IMR-90 (cell line): ENCODE results near the gene TFDP2. TPM values are rescaled to one million over a fixed set of nuclear protein-coding genes. Genes with fewer than 3 reads are reported as not detected.

Experiments used
- ATAC-seq: fragments of 200-7000 bp; cut with Tn5 transposase; 2 replicates; pipeline ENCODE4 v1.9.1; 2020; ENCODE audit warnings: low read depth, mild to moderate bottlenecking, moderate library complexity
- BruUV-seq: library from RNA; stranded (reverse); fragments of 400-500 nt; replicated peaks from 2 replicates; lab custom pipeline; 2021; lab: Mats Ljungman, UMichigan
- CTCF ChIA-PET: fragments of 300-600 bp; formaldehyde crosslinking; extraction: SDS; loops from one replicate; lab custom pipeline; 2021; ENCODE audit warnings: antibody characterized with exemption; lab: Yijun Ruan, JAX
- POLR2A ChIA-PET: fragments of 300-600 bp; sonication (Branson Sonifier 250); formaldehyde crosslinking; loops from one replicate; lab custom pipeline; 2022; ENCODE audit warnings: antibody characterized with exemption; ENCODE audit not compliant: unreplicated experiment; lab: Charles Lee
- DNase-seq: peaks from one replicate; pipeline ENCODE4 v3.0.0; 2013
- H2AFZ ChIP-seq: replicated peaks from 2 replicates; pipeline ENCODE3; 2013; ENCODE audit warnings: low read length, mild to moderate bottlenecking; ENCODE audit not compliant: poor library complexity
- H2AK5ac ChIP-seq: 2 replicates; pipeline ENCODE4 v1.6.1; 2013; ENCODE audit warnings: low read depth, low read length, inconsistent platforms
- H2AK9ac ChIP-seq: replicated peaks from 2 replicates; pipeline ENCODE3; 2013; ENCODE audit warnings: mild to moderate bottlenecking, low read depth, low read length, moderate library complexity; ENCODE audit not compliant: poor library complexity
- H2BK120ac ChIP-seq: 2 replicates; pipeline ENCODE4 v1.6.1; 2013; ENCODE audit warnings: low read depth, low read length, inconsistent platforms
- H2BK15ac ChIP-seq: 3 replicates; pipeline ENCODE4 v1.6.1; 2013; ENCODE audit warnings: low read depth, low read length, inconsistent platforms
- H2BK20ac ChIP-seq: 2 replicates; pipeline ENCODE4 v1.6.1; 2013; ENCODE audit warnings: low read depth, mild to moderate bottlenecking, inconsistent platforms, low read length, moderate library complexity
- H2BK5ac ChIP-seq: 2 replicates; pipeline ENCODE4 v1.6.1; 2013; ENCODE audit warnings: mild to moderate bottlenecking, low read depth, low read length, inconsistent platforms; ENCODE audit not compliant: poor library complexity, severe bottlenecking
- H3K14ac ChIP-seq: replicated peaks from 2 replicates; pipeline ENCODE4 v1.6.1; 2013; ENCODE audit warnings: low read depth, low read length, inconsistent platforms
- H3K18ac ChIP-seq: 2 replicates; pipeline ENCODE4 v1.6.1; 2013; ENCODE audit warnings: low read depth, low read length, control low read depth
- H3K23ac ChIP-seq: 2 replicates; pipeline ENCODE4 v1.6.1; 2013; ENCODE audit warnings: low read depth, low read length, inconsistent platforms
- H3K27ac ChIP-seq: 2 replicates; pipeline ENCODE4 v1.5.1; 2013; ENCODE audit warnings: mild to moderate bottlenecking, control low read depth, low read length; ENCODE audit not compliant: insufficient read depth
- H3K27me3 ChIP-seq: 2 replicates; pipeline ENCODE4 v1.6.1; 2013; ENCODE audit warnings: low read length; ENCODE audit not compliant: control insufficient read depth, insufficient read depth
- H3K36me3 ChIP-seq: 2 replicates; pipeline ENCODE4 v1.6.1; 2013; ENCODE audit warnings: low read length, mixed read lengths; ENCODE audit not compliant: control insufficient read depth, insufficient read depth
- H3K4ac ChIP-seq: 2 replicates; pipeline ENCODE4 v1.6.1; 2013; ENCODE audit warnings: low read depth, low read length, inconsistent platforms
- H3K4me1 ChIP-seq: 2 replicates; pipeline ENCODE4 v1.6.1; 2013; ENCODE audit warnings: low read length, mixed read lengths; ENCODE audit not compliant: control insufficient read depth, insufficient read depth
- H3K4me2 ChIP-seq: 2 replicates; pipeline ENCODE4 v1.6.1; 2013; ENCODE audit warnings: low read depth, mild to moderate bottlenecking, control low read depth, low read length, moderate library complexity
- H3K4me3 ChIP-seq: 2 replicates; pipeline ENCODE4 v1.5.1; 2013; ENCODE audit warnings: low read depth, mild to moderate bottlenecking, control low read depth, low read length, moderate library complexity; ENCODE audit not compliant: insufficient read depth
- H3K56ac ChIP-seq: 2 replicates; pipeline ENCODE4 v1.6.1; 2013; ENCODE audit warnings: low read length, inconsistent platforms; ENCODE audit not compliant: insufficient read depth; ENCODE audit errors: extremely low read depth
- H3K79me1 ChIP-seq, 2 experiments: 2 replicates each; pipeline ENCODE4 v1.6.1; 2013; ENCODE audit warnings: low read length in 2 of 2, inconsistent platforms in 1 of 2, low read depth in 1 of 2
- H3K9ac ChIP-seq: 2 replicates; pipeline ENCODE4 v1.6.1; 2013; ENCODE audit warnings: low read depth, low read length, control low read depth
- H3K9me1 ChIP-seq: 2 replicates; pipeline ENCODE4 v1.6.1; 2013; ENCODE audit warnings: low read length, inconsistent platforms; ENCODE audit not compliant: insufficient read depth
- H3K9me3 ChIP-seq: 2 replicates; pipeline ENCODE4 v1.6.1; 2013; ENCODE audit warnings: low read length; ENCODE audit not compliant: control insufficient read depth, insufficient read depth
- H4K20me1 ChIP-seq: 2 replicates; pipeline ENCODE4 v1.6.1; 2013; ENCODE audit warnings: low read length, inconsistent platforms; ENCODE audit not compliant: insufficient read depth
- H4K5ac ChIP-seq: 2 replicates; pipeline ENCODE4 v1.6.1; 2013; ENCODE audit warnings: mild to moderate bottlenecking, low read depth, low read length, control low read depth
- H4K8ac ChIP-seq, 2 experiments: 2 replicates each; pipeline ENCODE4 v1.6.1; 2013; ENCODE audit warnings: low read depth in 2 of 2, low read length in 2 of 2, control low read depth in 1 of 2, inconsistent platforms in 1 of 2
- H4K91ac ChIP-seq: 2 replicates; pipeline ENCODE4 v1.6.1; 2013; ENCODE audit warnings: low read depth, low read length, inconsistent platforms; ENCODE audit not compliant: insufficient read depth
- BHLHE40 ChIP-seq: fragments of 150-350 bp; IDR thresholded peaks from 2 replicates; pipeline ENCODE4 v1.6.1; 2016; ENCODE audit warnings: mild to moderate bottlenecking, low read depth, low read length
- CEBPB ChIP-seq: IDR thresholded peaks from 2 replicates; pipeline ENCODE4 v1.6.1; 2012; ENCODE audit warnings: low read depth, low read length, improper control_type of control experiment
- FOS ChIP-seq: fragments of 150-350 bp; IDR thresholded peaks from 2 replicates; pipeline ENCODE4 v1.6.1; 2016; ENCODE audit warnings: low read depth, low read length
- WGBS, 2 experiments: methylation state at CpG; one replicate each; pipeline versions ENCODE4 v1.1.5 to v1.1.7; 2013; ENCODE audit warnings: missing lambda C conversion rate in 2 of 2; ENCODE audit not compliant: insufficient read length in 1 of 2; ENCODE audit errors: extremely low coverage in 2 of 2; 5-methylcytosine and 5-hydroxymethylcytosine counted together
- dilution Hi-C: fragments of 300-500 bp; cut with HindIII; formaldehyde crosslinking; loops from one replicate; pipeline ENCODE4 v1.14.3; 2018; ENCODE audit warnings: low sequenced_read_pairs; ENCODE audit not compliant: unreplicated experiment
- in situ Hi-C: fragments of 300-500 bp; cut with MboI; formaldehyde crosslinking; loops from 3 replicates; pipeline ENCODE4 v1.14.3; 2019; ENCODE audit warnings: low sequenced_read_pairs, inconsistent platforms, mixed read lengths
- intact Hi-C: fragments of 100-400 bp; cut with micrococcal nuclease; formaldehyde crosslinking; loops from 2 replicates; pipeline ENCODE4 v1.10.0; 2022
- polyA plus RNA-seq, 3 experiments: library from polyadenylated mRNA; depleted of rRNA; stranded (reverse); fragments of >200 nt; gene quantifications; 2 replicates each; pipeline ENCODE4 v1.2.3, GENCODE V29; 2012; ENCODE audit warnings: low replicate concordance in 1 of 3
- total RNA-seq: library from RNA; depleted of rRNA; stranded (reverse); fragments of >200 nt; gene quantifications from 2 replicates; pipeline ENCODE4 v1.2.3, GENCODE V29; 2012

Gene TFDP2
- total and polyA plus RNA-seq, 2 of the 4 experiments (the other 2 are of a cell fraction), result 10.7 to 23.7 TPM

GRCh38 chr3:141959589-141960554, 189.5 kb downstream of the TFDP2 start:
- WGBS, 2 experiments, result no CpG with 5 or more reads among the region's 8 CpGs
- H3K23ac ChIP-seq, result peak overlapping the region; percentile 77
- H3K4me1 ChIP-seq, result peaks cover 16% of the 10 kb centered on the region

More at GRCh38 chr3:141959589-141960554, 189.5 kb downstream of the TFDP2 start:
- Histone ChIP-seq H3K4me3 (no peak overlapping the region), H2BK15ac (peak overlapping the region; percentile 55; the same call in 2 of the 3 replicates), H3K79me1 (no peaks in the 10 kb centered on the region; a peak in 1 of 4 replicates), H2BK20ac (peak overlapping the region; percentile 82), H3K9me3 (no peaks in the 10 kb centered on the region), H2BK120ac (peak overlapping the region; percentile 94), H2AK9ac (no peak overlapping the region), H3K9me1 (peaks cover 5% of the 10 kb centered on the region), H4K5ac (peak overlapping the region; percentile 40), H3K27me3 (no peaks in the 10 kb centered on the region), H2AFZ (peak overlapping the region; percentile 25), H3K56ac (peak overlapping the region; percentile 78), H2BK5ac (peak overlapping the region; percentile 93), H4K91ac (peak overlapping the region; percentile 91), H3K14ac (peak overlapping the region; percentile 85), H3K4ac (peak overlapping the region; percentile 93), H3K18ac (peak overlapping the region; percentile 72), H2AK5ac (peak overlapping the region; percentile 63; the same call in 1 of the 2 replicates), H3K9ac (peak overlapping the region; percentile 43), H3K4me2 (peak overlapping the region; percentile 65), H4K8ac (peak overlapping the region; percentile 34 to 79), H3K36me3 (no peaks in the 10 kb centered on the region; the same call in none of the 2 replicates), H4K20me1 (no peaks in the 10 kb centered on the region; the same call in 1 of the 2 replicates), H3K27ac (peak overlapping the region; percentile 85)
- CTCF ChIA-PET, result interaction anchor here (0.6 kb wide), 1 partner anchor 41 kb away, joined by 3 read pairs; no protein-coding TSS in a partner anchor
- intact Hi-C loops (loop anchor here (5.0 kb wide), 1 partner anchor 37 kb away; no protein-coding TSS in a partner anchor), dilution Hi-C loops (no loop called here), in situ Hi-C loops (no loop called here)
- DNase-seq (peak; percentile 78), ATAC-seq (peak; percentile 63)
- BruUV-seq, result no TSS peak
- no peak for TF ChIP-seq BHLHE40
- peak; percentile 32; the same call in 1 of the 2 replicates for TF ChIP-seq FOS
- peak; percentile 82 for TF ChIP-seq CEBPB
- POLR2A ChIA-PET, result no interaction called here
